ENCODE data around the gene SPATA12. TPM values are rescaled to one million over a fixed set of nuclear protein-coding genes. Genes with fewer than 3 reads are reported as not detected.

The SPATA12 gene
- total RNA-seq, 1 experiment from 2014 or later: 0.22 TPM

GRCh38 chr3:57079474-57079831, 19.0 kb downstream of the SPATA12 start:
- H3K4ac ChIP-seq (ENCODE audit: low read depth, low read length): no peak overlapping the region
- H3K4me1 ChIP-seq (ENCODE audit: insufficient read depth, low read length): no peaks in the 10 kb centered on the region
- H3K56ac ChIP-seq (ENCODE audit: insufficient read length, low read depth, low read length): no peak overlapping the region
- H3K18ac ChIP-seq (ENCODE audit: insufficient read length, low read depth, low read length): no peak overlapping the region
- no peak overlapping the region for H2BK20ac ChIP-seq (ENCODE audit: low read depth, low read length, poor library complexity, severe bottlenecking)
- Mint-ChIP-seq H3K27me3 (ENCODE audit: low read depth) (peaks cover 44% of the 10 kb centered on the region), H3K36me3 (ENCODE audit: insufficient read depth in 1 of 3, low read depth in 3 of 3) (peaks cover 0 to 5% (median 0%) of the 10 kb centered on the region in 3 experiments; a peak in 1 of 7 replicates), H3K4me1 (peaks cover 11 to 15% of the 10 kb centered on the region in 2 experiments), H3K4me3 (peak overlapping the region; percentile 72 to 82), H3K9me3 (no peaks in the 10 kb centered on the region), H3K27ac (no peak overlapping the region)
- no peak for TF ChIP-seq CTCF (conservative IDR thresholded peaks at IDR 0.05)
- H4K91ac ChIP-seq (ENCODE audit: insufficient read length, low read depth, low read length): no peak overlapping the region
- H3K9me3 ChIP-seq (ENCODE audit: control insufficient read depth, low read depth, low read length): no peaks in the 10 kb centered on the region
- no peak overlapping the region for H3K27ac ChIP-seq (ENCODE audit: insufficient read length, low read depth, low read length)
- H3T11ph ChIP-seq (ENCODE audit: low read length): no peak overlapping the region
- no peaks in the 10 kb centered on the region for H3K79me2 ChIP-seq (ENCODE audit: insufficient read depth, low read length)
- no peak overlapping the region for H3K23ac ChIP-seq (ENCODE audit: insufficient read length, low read depth, low read length)
- H2AK5ac ChIP-seq (ENCODE audit: insufficient read length, low read length): no peak overlapping the region
- no peaks in the 10 kb centered on the region for H3K79me1 ChIP-seq (ENCODE audit: insufficient read depth, low read depth, low read length, poor library complexity, severe bottlenecking)
- no peak overlapping the region for H3K9ac ChIP-seq (ENCODE audit: extremely low read depth, insufficient read length, low read length)
- no peak overlapping the region for H4K5ac ChIP-seq (ENCODE audit: insufficient read length, low read depth, low read length)
- H2BK12ac ChIP-seq (ENCODE audit: insufficient read length, low read depth, low read length): no peak overlapping the region
- H2AFZ ChIP-seq (ENCODE audit: low read length): no peak overlapping the region
- peak overlapping the region; percentile 36; the same call in 1 of the 2 replicates for H3K14ac ChIP-seq (ENCODE audit: insufficient read depth, low read length)
- no peak overlapping the region for H4K8ac ChIP-seq (replicated peaks; ENCODE audit: insufficient read length, low read depth, low read length)
- no peak overlapping the region for H2BK120ac ChIP-seq (ENCODE audit: low read depth, low read length, poor library complexity, severe bottlenecking)
- H2BK5ac ChIP-seq (ENCODE audit: insufficient read length, low read length): no peak overlapping the region
- no peak overlapping the region for H2BK15ac ChIP-seq (ENCODE audit: low read depth, low read length)
- peak overlapping the region; percentile 47 for H3K4me2 ChIP-seq (ENCODE audit: insufficient read depth, insufficient read length, low read length)
- no peak for DNase-seq
- WGBS (ENCODE audit: extremely low coverage, insufficient read length, low lambda C conversion rate): no CpG with 5 or more reads among the region's 25 CpGs
- no peaks in the 10 kb centered on the region for H3K23me2 ChIP-seq (ENCODE audit: insufficient read length, low read depth, low read length, poor library complexity, severe bottlenecking)
- H3K27me3 ChIP-seq (ENCODE audit: insufficient read depth, low read length): no peaks in the 10 kb centered on the region; the same call in 1 of the 2 replicates
- H4K20me1 ChIP-seq (ENCODE audit: control insufficient read depth, insufficient read depth, insufficient read length): no peaks in the 10 kb centered on the region
